HFFc6 (cell line): ENCODE results near the gene SEL1L2. TPM values are rescaled to one million over a fixed set of nuclear protein-coding genes. Genes with fewer than 3 reads are reported as not detected.

Source experiments
- DNase-seq: peaks from one replicate; pipeline ENCODE4 v3.0.0-alpha.2; 2018
- H3K27ac Mint-ChIP-seq: 2 replicates; pipeline ENCODE4 v1.8.0; 2020; ENCODE audit warnings: mild to moderate bottlenecking, mixed read lengths
- H3K27me3 Mint-ChIP-seq: 2 replicates; pipeline ENCODE4 v1.8.0; 2021; ENCODE audit warnings: mild to moderate bottlenecking, moderate library complexity, mixed read lengths; ENCODE audit not compliant: insufficient read depth
- H3K36me3 Mint-ChIP-seq: 2 replicates; pipeline ENCODE4 v1.8.0; 2021; ENCODE audit warnings: low read depth, mixed read lengths
- H3K4me1 Mint-ChIP-seq: 2 replicates; pipeline ENCODE4 v1.8.0; 2020; ENCODE audit warnings: low read depth, mixed read lengths
- H3K4me3 Mint-ChIP-seq: 2 replicates; pipeline ENCODE4 v1.8.0; 2020; ENCODE audit warnings: mild to moderate bottlenecking, moderate library complexity, mixed read lengths
- H3K9me3 Mint-ChIP-seq: 2 replicates; pipeline ENCODE4 v1.8.0; 2020; ENCODE audit warnings: mild to moderate bottlenecking, mixed read lengths
- CTCF ChIP-seq: fragments of 200-600 bp; sonication (generic); IDR thresholded peaks from 2 replicates; pipeline ENCODE4 v1.5.0; 2021; ENCODE audit warnings: antibody characterized with exemption, mild to moderate bottlenecking
- total RNA-seq, 6 experiments: library from RNA; stranded (reverse); fragmentation: NEBNext Ultra II Directional; extraction: Animal tissue kit (Norgen Biotek cat#: 25700); gene quantifications; 2 replicates in 1 of 6; 3 replicates in 5 of 6; pipeline ENCODE4 v1.2.3, GENCODE V29; 2021

Gene SEL1L2
- total RNA-seq, 6 experiments from 2014 or later: 0.85 TPM; not detected in 5

DNA sequence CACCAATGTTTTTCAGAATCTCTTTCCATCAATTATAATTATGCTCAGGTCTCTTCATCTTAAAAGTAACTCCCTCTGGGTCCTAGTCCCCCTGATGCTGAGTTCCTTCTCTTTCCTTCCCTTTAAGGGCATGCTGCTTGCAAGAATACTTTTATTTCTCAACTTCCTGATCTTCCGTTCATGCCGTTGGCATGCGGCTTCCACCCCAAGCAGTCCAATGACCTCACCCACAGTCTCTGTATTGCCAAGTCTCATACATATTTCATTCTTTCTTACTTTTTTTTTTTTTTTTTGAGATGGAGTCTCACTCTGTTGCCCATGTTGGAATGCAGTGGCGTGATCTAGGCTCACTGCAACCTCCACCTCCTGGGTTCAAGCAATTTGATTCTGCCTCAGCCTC lies 122.1 kb downstream of the SEL1L2 start:
- H3K36me3 Mint-ChIP-seq: no peaks in the 10 kb centered on the region
- no peak overlapping the region for H3K4me3 Mint-ChIP-seq
- H3K9me3 Mint-ChIP-seq: no peaks in the 10 kb centered on the region; the same call in 1 of the 2 replicates
- peaks cover 23% of the 10 kb centered on the region; the same call in 1 of the 2 replicates for H3K4me1 Mint-ChIP-seq
- H3K27ac Mint-ChIP-seq: no peak overlapping the region
- peak; percentile 76 for DNase-seq
- no peaks in the 10 kb centered on the region for H3K27me3 Mint-ChIP-seq
- TF ChIP-seq CTCF: no peak

DNA sequence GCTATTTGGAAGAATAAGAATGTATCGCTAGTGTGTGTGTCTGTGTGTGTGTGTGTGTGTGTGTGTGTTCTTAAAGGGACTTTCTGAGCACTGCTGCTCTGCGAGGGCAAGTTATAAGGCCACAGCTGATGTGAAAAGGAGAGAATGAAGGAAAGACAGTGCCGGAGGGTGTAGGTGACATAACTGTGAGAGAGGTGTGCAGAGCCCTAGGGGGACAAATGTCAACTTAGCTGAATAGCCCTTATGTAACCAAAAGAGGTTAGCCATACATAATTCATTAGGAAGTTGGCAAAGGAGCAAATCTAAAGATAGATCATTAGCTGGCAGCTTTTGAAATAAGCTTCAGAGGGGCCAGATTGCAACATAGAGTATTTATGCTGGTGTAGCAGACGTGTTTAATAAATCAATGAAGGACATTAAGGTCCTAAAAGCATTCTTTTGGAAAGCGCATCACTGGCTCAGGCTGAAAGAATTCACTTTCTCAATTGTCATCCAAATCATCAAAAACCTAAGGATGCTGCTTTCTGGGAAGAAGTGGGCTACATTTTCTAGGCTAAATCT lies 124.5 kb downstream of the SEL1L2 start:
- TF ChIP-seq CTCF: no peak
- peak overlapping the region; percentile 66; the same call in 1 of the 2 replicates for H3K27ac Mint-ChIP-seq
- peak overlapping the region; percentile 12; the same call in 1 of the 2 replicates for H3K4me3 Mint-ChIP-seq
- H3K4me1 Mint-ChIP-seq: peaks cover 23% of the 10 kb centered on the region; the same call in 1 of the 2 replicates
- DNase-seq: peak; percentile 80
- H3K9me3 Mint-ChIP-seq: no peaks in the 10 kb centered on the region
- no peaks in the 10 kb centered on the region for H3K27me3 Mint-ChIP-seq
- peaks cover under 1% of the 10 kb centered on the region; the same call in 1 of the 2 replicates for H3K36me3 Mint-ChIP-seq

DNA sequence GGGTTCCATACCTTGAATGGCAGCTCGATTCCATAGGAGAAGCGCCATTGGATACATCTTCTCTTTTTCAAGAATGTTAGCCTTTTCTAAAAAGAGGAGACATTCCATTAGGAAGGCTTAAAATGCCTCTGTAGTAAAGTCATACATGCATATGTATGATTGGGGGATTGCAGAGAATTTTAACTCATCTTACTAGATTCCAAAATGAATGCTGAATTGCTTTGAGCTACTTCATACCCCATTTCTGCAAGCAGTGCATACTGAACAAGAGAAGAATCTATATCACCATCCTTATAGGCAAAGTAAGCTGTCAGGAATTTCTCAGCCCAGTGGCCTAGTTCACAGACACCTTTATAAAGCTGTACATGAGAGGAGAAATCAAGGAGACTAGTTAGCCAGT lies 125.3 kb downstream of the SEL1L2 start:
- H3K27me3 Mint-ChIP-seq: no peaks in the 10 kb centered on the region
- peaks cover 23% of the 10 kb centered on the region; the same call in 1 of the 2 replicates for H3K4me1 Mint-ChIP-seq
- TF ChIP-seq CTCF: no peak
- H3K9me3 Mint-ChIP-seq: no peaks in the 10 kb centered on the region; the same call in 1 of the 2 replicates
- DNase-seq: no peak
- peak overlapping the region; percentile 66; the same call in 1 of the 2 replicates for H3K27ac Mint-ChIP-seq
- H3K4me3 Mint-ChIP-seq: no peak overlapping the region
- H3K36me3 Mint-ChIP-seq: peaks cover 7% of the 10 kb centered on the region

DNA sequence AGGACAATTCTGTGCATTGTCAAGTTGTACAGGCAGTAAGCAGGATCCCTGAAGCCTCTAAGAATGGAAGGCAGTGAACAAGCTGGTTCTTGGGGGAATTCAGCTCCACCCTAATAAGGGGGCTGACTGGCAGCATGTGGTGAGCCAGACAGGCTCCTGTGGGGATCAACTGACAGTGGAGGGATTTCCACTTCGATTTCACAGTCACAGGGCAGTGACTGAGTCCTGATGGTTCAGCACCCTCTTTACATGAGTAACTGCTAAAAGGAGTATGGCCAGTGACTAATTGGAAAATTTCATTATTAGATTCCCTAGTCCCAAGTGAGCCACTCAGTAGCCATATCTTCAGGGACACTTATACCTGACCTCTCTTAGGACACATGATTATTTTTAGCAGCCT lies 127.2 kb downstream of the SEL1L2 start:
- peaks cover 7% of the 10 kb centered on the region for H3K36me3 Mint-ChIP-seq
- TF ChIP-seq CTCF: no peak
- no peak overlapping the region for H3K27ac Mint-ChIP-seq
- H3K9me3 Mint-ChIP-seq: no peaks in the 10 kb centered on the region; the same call in 1 of the 2 replicates
- H3K27me3 Mint-ChIP-seq: no peaks in the 10 kb centered on the region
- H3K4me1 Mint-ChIP-seq: peaks cover 23% of the 10 kb centered on the region; the same call in 1 of the 2 replicates
- DNase-seq: no peak
- no peak overlapping the region for H3K4me3 Mint-ChIP-seq

DNA sequence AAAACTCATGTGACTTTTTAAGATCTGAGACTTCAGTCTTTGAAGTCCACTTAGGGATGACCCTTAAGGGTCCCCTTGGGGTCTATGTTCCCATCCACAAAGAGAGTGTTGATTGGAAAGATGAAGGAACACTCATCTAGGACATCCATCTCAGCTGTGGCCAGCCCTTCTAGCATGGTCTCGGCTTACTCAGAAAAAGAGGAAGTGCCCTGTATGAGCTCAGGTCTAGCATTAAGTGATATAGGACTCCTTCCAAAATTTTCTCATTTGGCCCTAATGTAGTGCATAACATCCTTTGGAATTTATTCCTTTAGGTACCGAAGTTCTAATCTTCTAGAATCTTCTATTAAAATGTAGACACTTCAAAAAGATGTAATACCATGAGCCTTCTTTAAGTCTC lies 128.2 kb downstream of the SEL1L2 start:
- Mint-ChIP-seq H3K9me3 (no peaks in the 10 kb centered on the region; the same call in 1 of the 2 replicates), H3K27me3 (no peaks in the 10 kb centered on the region), H3K4me3 (no peak overlapping the region), H3K4me1 (peaks cover 25% of the 10 kb centered on the region; the same call in 1 of the 2 replicates), H3K27ac (no peak overlapping the region), H3K36me3 (peaks cover 7% of the 10 kb centered on the region)
- no peak for DNase-seq
- TF ChIP-seq CTCF: no peak
